ENCODE measurements around the gene HIVEP3. TPM values are rescaled to one million over a fixed set of nuclear protein-coding genes. Genes with fewer than 3 reads are reported as not detected.
A peak's percentile ranks its signal among the peaks of the same experiment; 100 is the strongest.

HIVEP3 gene
- total RNA-seq, 4 donors from 2014 or later = 4.2 to 6.5 (median 4.7) TPM

DNA sequence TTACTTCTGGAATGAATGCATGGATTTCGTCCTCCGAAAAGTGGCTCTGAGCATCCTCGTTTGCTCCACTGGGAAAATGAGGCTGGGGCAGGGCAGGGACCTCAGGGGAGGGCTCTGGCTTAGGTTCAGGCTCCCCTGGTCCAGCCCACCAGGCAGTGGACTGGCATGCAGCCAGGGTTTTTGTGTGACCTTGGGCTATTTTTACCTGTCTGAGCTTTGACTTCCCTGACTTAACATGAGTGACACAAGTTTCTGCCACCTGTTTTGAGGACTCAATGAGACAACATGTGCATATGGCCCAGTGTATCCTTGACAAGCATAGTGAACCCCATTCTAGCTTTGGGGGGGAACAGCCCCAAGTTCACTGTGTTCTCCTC is 401.7 kb downstream of the HIVEP3 start:
- no peak for TF ChIP-seq CTCF (IDR thresholded peaks at IDR 0.05)
- TF ChIP-seq POLR2A (IDR thresholded peaks at IDR 0.05) = no peak
- no peak for TF ChIP-seq EP300 (IDR thresholded peaks at IDR 0.05)
- peaks cover 0 to 10% (median 0%) of the 10 kb centered on the region in 3 donors for H3K36me3 ChIP-seq
- no peak for DNase-seq (ENCODE audit: low spot score in 2 of 2)
- H3K27ac ChIP-seq = peak overlapping the region in 1 of 4 donors; percentile 84
- H3K4me1 ChIP-seq = peaks cover 0 to 32% (median 19%) of the 10 kb centered on the region in 4 donors
- 72 to 81% methylated on average over 3 of the region's 3 CpGs for WGBS, 2 donors
- no peaks in the 10 kb centered on the region for H3K9me3 ChIP-seq
- no peaks in the 10 kb centered on the region for H3K27me3 ChIP-seq
- H3K4me3 ChIP-seq = peak overlapping the region in 1 of 4 donors; percentile 57

- H3K27ac ChIP-seq = peak overlapping the region; percentile 50 to 84 (median 68)
- H3K4me3 ChIP-seq = peak overlapping the region; percentile 37 to 76 (median 51)
- H3K4me1 ChIP-seq = peaks cover 0 to 32% (median 19%) of the 10 kb centered on the region in 4 donors
Observed at GRCh38 chr1:41516168-41517061, 402.3 kb downstream of the HIVEP3 start.

GRCh38 chr1:41515778-41516167 is 402.9 kb downstream of the HIVEP3 start:
- no peak for DNase-seq (ENCODE audit: low spot score in 2 of 2)
- no peaks in the 10 kb centered on the region for H3K27me3 ChIP-seq
- H3K36me3 ChIP-seq = peaks cover 0 to 20% (median 0%) of the 10 kb centered on the region in 3 donors
- H3K4me1 ChIP-seq = peaks cover 0 to 32% (median 19%) of the 10 kb centered on the region in 4 donors
- no peak for TF ChIP-seq POLR2A (IDR thresholded peaks at IDR 0.05)
- TF ChIP-seq CTCF (IDR thresholded peaks at IDR 0.05) = no peak
- TF ChIP-seq EP300 (IDR thresholded peaks at IDR 0.05) = no peak
- no peaks in the 10 kb centered on the region for H3K9me3 ChIP-seq
- peak overlapping the region in 1 of 4 donors; percentile 45 for H3K4me3 ChIP-seq
- WGBS, 2 donors = 9 to 16% methylated on average over 2 to 5 of the region's 6 CpGs
- peak overlapping the region; percentile 50 to 84 (median 62) for H3K27ac ChIP-seq

More at GRCh38 chr1:41516168-41517061, 402.3 kb downstream of the HIVEP3 start:
- Histone ChIP-seq H3K36me3 (peaks cover 0 to 13% (median 0%) of the 10 kb centered on the region in 3 donors), H3K27me3 (no peaks in the 10 kb centered on the region), H3K9me3 (no peaks in the 10 kb centered on the region)
- WGBS, 2 donors = 11% methylated on average over 33 to 51 of the region's 53 CpGs
- DNase-seq (ENCODE audit: low spot score in 2 of 2) = peak; percentile 88 to 89
- TF ChIP-seq POLR2A (IDR thresholded peaks at IDR 0.05) (peak in 1 of 2 donors; percentile 33), CTCF (IDR thresholded peaks at IDR 0.05) (peak; percentile 86 to 98 (median 95)), EP300 (IDR thresholded peaks at IDR 0.05) (peak in 1 of 2 donors; percentile 71)

GRCh38 chr1:41515131-41515678 is 403.5 kb downstream of the HIVEP3 start:
- DNase-seq (ENCODE audit: low spot score in 2 of 2) = no peak
- Histone ChIP-seq H3K9me3 (no peaks in the 10 kb centered on the region), H3K36me3 (peaks cover 0 to 25% (median 0%) of the 10 kb centered on the region in 3 donors), H3K27me3 (no peaks in the 10 kb centered on the region), H3K4me1 (peaks cover 0 to 32% (median 19%) of the 10 kb centered on the region in 4 donors), H3K27ac (peak overlapping the region; percentile 50 to 84 (median 62)), H3K4me3 (no peak overlapping the region)
- TF ChIP-seq EP300 (IDR thresholded peaks at IDR 0.05) = peak in 1 of 2 donors; percentile 55
- TF ChIP-seq CTCF (IDR thresholded peaks at IDR 0.05) = no peak
- no peak for TF ChIP-seq POLR2A (IDR thresholded peaks at IDR 0.05)
- 54 to 58% methylated on average over 5 of the region's 5 CpGs for WGBS, 2 donors

Data from tibial nerve (tissue), 4 donors.